Measurements from ENCODE around the gene IST1. TPM values are rescaled to one million over a fixed set of nuclear protein-coding genes. Genes with fewer than 3 reads are reported as not detected.

The IST1 gene
- total RNA-seq, 1 experiment from 2014 or later: 206 TPM

GRCh38 chr16:71916397-71916920 lies 21.1 kb downstream of the IST1 start:
- H3K36me3 ChIP-seq (ENCODE audit: insufficient read depth, low read length, poor library complexity, severe bottlenecking): peaks cover 67% of the 10 kb centered on the region
- no peak for TF ChIP-seq CTCF (conservative IDR thresholded peaks at IDR 0.05; ENCODE audit: low read depth, low read length)
- TF ChIP-seq EZH2 (IDR thresholded peaks at IDR 0.05; ENCODE audit: borderline replicate concordance, low read depth, low read length, poor library complexity, severe bottlenecking): no peak
- no peak overlapping the region for H3K4me3 ChIP-seq (ENCODE audit: low read depth, low read length, poor library complexity, severe bottlenecking)
- POLR2A ChIA-PET (ENCODE audit: low non-redundant PET): no interaction called here
- CTCF ChIA-PET: no interaction called here
- intact Hi-C loops (cut with micrococcal nuclease; ENCODE audit: unreplicated experiment): no loop called here
- H3K9me3 ChIP-seq (ENCODE audit: low read depth, low read length, poor library complexity, severe bottlenecking): peaks cover 14% of the 10 kb centered on the region
- BruUV-seq (replicated peaks): no TSS peak
- H3K4me1 ChIP-seq (ENCODE audit: insufficient read depth, low read length, poor library complexity, severe bottlenecking): no peaks in the 10 kb centered on the region
- H3K27me3 ChIP-seq (replicated peaks; ENCODE audit: insufficient read depth, low read depth, low read length, poor library complexity): no peaks in the 10 kb centered on the region
- no peak for DNase-seq (ENCODE audit: low spot score)
- H3K27ac ChIP-seq (ENCODE audit: low read depth, low read length, poor library complexity, severe bottlenecking): no peak overlapping the region

- H3K9me3 ChIP-seq (ENCODE audit: low read depth, low read length, poor library complexity, severe bottlenecking): peaks cover 14% of the 10 kb centered on the region
- ChIA-PET CTCF (no interaction called here), POLR2A (ENCODE audit: low non-redundant PET) (no interaction called here)
- H3K27ac ChIP-seq (ENCODE audit: low read depth, low read length, poor library complexity, severe bottlenecking): no peak overlapping the region
- H3K36me3 ChIP-seq (ENCODE audit: insufficient read depth, low read length, poor library complexity, severe bottlenecking): peaks cover 77% of the 10 kb centered on the region
- H3K27me3 ChIP-seq (replicated peaks; ENCODE audit: insufficient read depth, low read depth, low read length, poor library complexity): no peaks in the 10 kb centered on the region
- H3K4me1 ChIP-seq (ENCODE audit: insufficient read depth, low read length, poor library complexity, severe bottlenecking): no peaks in the 10 kb centered on the region
- no peak for DNase-seq (ENCODE audit: low spot score)
- intact Hi-C loops (cut with micrococcal nuclease; ENCODE audit: unreplicated experiment): no loop called here
- no peak overlapping the region for H3K4me3 ChIP-seq (ENCODE audit: low read depth, low read length, poor library complexity, severe bottlenecking)
- TF ChIP-seq CTCF (conservative IDR thresholded peaks at IDR 0.05; ENCODE audit: low read depth, low read length): no peak
- no peak for TF ChIP-seq EZH2 (IDR thresholded peaks at IDR 0.05; ENCODE audit: borderline replicate concordance, low read depth, low read length, poor library complexity, severe bottlenecking)
- BruUV-seq (replicated peaks): no TSS peak
Observed at GRCh38 chr16:71917900-71918299, 22.6 kb downstream of the IST1 start.

- no TSS peak for BruUV-seq (replicated peaks)
- peaks cover 88% of the 10 kb centered on the region for H3K36me3 ChIP-seq (ENCODE audit: insufficient read depth, low read length, poor library complexity, severe bottlenecking)
Observed at GRCh38 chr16:71919035-71919434, 23.7 kb downstream of the IST1 start.

More at GRCh38 chr16:71919035-71919434, 23.7 kb downstream of the IST1 start:
- H3K4me3 ChIP-seq (ENCODE audit: low read depth, low read length, poor library complexity, severe bottlenecking): no peak overlapping the region
- DNase-seq (ENCODE audit: low spot score): no peak
- H3K9me3 ChIP-seq (ENCODE audit: low read depth, low read length, poor library complexity, severe bottlenecking): peaks cover 14% of the 10 kb centered on the region
- no peaks in the 10 kb centered on the region for H3K27me3 ChIP-seq (replicated peaks; ENCODE audit: insufficient read depth, low read depth, low read length, poor library complexity)
- intact Hi-C loops (cut with micrococcal nuclease; ENCODE audit: unreplicated experiment): no loop called here
- no peak overlapping the region for H3K27ac ChIP-seq (ENCODE audit: low read depth, low read length, poor library complexity, severe bottlenecking)
- CTCF ChIA-PET: interaction anchor here (0.7 kb wide), 1 partner anchor 311 kb away, joined by 4 read pairs; no protein-coding TSS in a partner anchor
- H3K4me1 ChIP-seq (ENCODE audit: insufficient read depth, low read length, poor library complexity, severe bottlenecking): no peaks in the 10 kb centered on the region
- POLR2A ChIA-PET (ENCODE audit: low non-redundant PET): no interaction called here
- TF ChIP-seq EZH2 (IDR thresholded peaks at IDR 0.05; ENCODE audit: borderline replicate concordance, low read depth, low read length, poor library complexity, severe bottlenecking): no peak
- TF ChIP-seq CTCF (conservative IDR thresholded peaks at IDR 0.05; ENCODE audit: low read depth, low read length): no peak

Data from A673 (cell line).